GM12864 (cell line): ENCODE data around the gene CHSY1.

ENCODE experiments used
- DNase-seq: peaks from one replicate; pipeline ENCODE4 v3.0.0-alpha.2; 2011; ENCODE audit warnings: low read depth
- H3K4me3 ChIP-seq: 2 replicates; pipeline ENCODE4 v1.5.1; 2011; ENCODE audit warnings: mild to moderate bottlenecking, low read depth, low read length, control low read depth
- CTCF ChIP-seq: IDR thresholded peaks from 2 replicates; pipeline ENCODE4 v1.5.1; 2011; ENCODE audit warnings: low read depth, mild to moderate bottlenecking, moderate library complexity, low read length, control low read depth, inconsistent platforms; ENCODE audit errors: missing control alignments

The CHSY1 gene

GRCh38 chr15:101266034-101266433, 14.2 kb upstream of the CHSY1 start:
- DNase-seq: no peak
- no peak for TF ChIP-seq CTCF
- no peak overlapping the region for H3K4me3 ChIP-seq

DNA sequence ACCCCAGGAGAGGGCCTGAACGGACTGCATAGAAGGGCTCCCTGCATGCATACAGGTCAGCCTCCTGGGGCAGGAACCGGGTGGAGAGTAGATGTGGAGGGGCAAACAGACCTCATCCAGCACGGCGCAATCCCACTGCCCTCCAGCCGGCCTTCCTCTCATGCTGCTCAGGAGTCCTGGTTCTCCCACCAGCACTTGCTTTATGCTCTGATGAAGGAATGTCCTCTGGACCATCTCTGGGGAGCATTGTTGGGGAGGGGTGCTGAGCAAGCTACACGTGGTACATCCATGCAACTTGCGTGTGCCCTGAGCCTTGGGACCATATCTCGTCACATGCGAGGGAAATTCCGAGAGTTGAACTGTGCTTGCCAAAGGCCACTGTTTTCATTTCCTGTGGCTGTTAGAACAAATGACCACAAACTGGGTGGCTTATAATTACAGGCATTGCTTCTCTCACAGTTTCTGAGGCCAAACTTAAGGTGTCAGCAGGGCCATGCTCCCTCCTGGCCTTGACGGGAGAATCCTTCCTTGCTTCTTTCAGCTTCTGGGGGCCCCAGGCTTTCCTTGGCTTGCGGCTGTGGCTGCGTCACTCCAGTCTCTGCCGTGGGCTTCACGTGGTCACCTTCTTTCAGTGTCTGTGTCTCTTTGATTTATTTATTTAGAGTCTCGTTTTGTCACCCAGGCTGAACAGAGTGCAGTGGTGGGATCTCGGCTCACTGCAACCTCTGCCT, 13.2 kb upstream of the CHSY1 start:
- H3K4me3 ChIP-seq: no peak overlapping the region
- DNase-seq: no peak
- TF ChIP-seq CTCF: no peak

GRCh38 chr15:101264011-101264410, 12.2 kb upstream of the CHSY1 start:
- H3K4me3 ChIP-seq: no peak overlapping the region
- TF ChIP-seq CTCF: no peak
- DNase-seq: no peak

GRCh38 chr15:101262551-101262950, 10.7 kb upstream of the CHSY1 start:
- no peak overlapping the region for H3K4me3 ChIP-seq
- no peak for DNase-seq
- no peak for TF ChIP-seq CTCF

DNA sequence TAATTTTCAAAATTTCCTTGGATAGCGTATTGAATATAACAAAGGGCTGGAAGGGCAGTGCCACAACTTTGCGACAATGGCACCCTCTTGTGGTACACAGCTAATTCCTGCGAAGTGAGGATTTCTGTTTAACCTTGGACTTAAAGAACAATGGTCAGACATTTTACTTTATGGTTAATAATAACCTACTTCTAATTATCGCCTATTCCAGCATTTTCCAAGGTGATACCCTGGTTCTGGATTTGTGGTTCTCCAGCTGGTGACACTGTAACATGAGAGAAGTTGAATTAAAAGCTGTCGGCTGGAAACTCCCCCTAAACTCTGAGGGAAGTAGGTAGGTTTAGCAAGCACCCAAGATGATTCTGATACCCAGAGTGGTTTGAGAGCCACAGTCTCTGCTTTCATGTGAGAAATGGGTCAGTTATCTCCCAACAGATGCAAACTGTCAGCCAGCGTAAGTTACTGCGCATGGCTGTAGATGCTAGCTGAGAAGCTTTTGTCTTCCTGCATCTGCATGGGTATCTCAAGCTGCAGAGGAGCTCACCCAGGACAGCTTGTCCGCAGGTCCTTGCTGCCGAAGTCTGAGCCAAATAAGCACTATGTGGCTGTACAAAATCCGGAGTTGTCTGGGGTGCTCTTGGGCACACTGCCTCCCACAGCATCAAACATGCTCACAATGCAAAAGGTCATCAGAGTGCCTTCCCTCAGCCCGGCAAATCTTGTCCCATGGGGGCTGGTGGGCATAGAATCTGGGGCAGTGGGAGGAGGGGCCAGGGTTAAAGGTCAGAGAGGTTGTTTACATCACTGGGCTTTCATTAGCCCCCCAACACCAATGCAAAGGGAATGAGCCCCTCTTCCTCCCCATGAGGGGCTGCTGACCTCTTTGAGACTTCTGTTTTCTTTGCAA, 6.6 kb upstream of the CHSY1 start:
- no peak overlapping the region for H3K4me3 ChIP-seq
- DNase-seq: peak; percentile 35
- peak; percentile 71 for TF ChIP-seq CTCF

DNA sequence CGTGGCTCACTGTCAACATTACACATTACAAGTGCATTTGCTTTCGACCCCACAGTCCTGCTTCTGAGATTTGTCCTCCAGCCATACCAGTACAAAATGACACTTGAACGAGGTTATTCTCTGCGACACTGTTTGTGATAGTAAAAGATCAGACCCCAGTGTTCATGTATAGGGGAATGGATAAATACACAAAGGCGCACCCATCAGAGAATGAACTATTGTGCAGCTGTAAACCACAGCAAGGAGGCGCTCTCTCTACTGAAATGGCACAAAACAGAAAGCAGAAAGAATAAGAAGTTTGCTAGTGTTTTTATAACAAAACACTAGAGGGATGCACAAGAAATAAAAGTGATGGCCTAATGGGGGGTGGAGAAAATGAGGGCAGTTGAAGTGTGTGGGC, 4.9 kb upstream of the CHSY1 start:
- TF ChIP-seq CTCF: peak; percentile 51
- no peak overlapping the region for H3K4me3 ChIP-seq
- DNase-seq: no peak
